ENCODE measurements around the gene TNFRSF25.
A peak's percentile ranks its signal among the peaks of the same experiment; 100 is the strongest.

TNFRSF25 gene

GRCh38 chr1:6420454-6421042 lies 45.4 kb downstream of the TNFRSF25 start:
- ATAC-seq (replicated peaks) (no peak), DNase-seq (no peak)
- Mint-ChIP-seq H3K36me3 (ENCODE audit: insufficient read depth) (peaks cover 10% of the 10 kb centered on the region), H3K4me3 (peak overlapping the region; percentile 37 to 73), H3K4me1 (ENCODE audit: low read depth in 2 of 2) (peaks cover 10 to 15% of the 10 kb centered on the region in 2 donors), H3K27ac (no peak overlapping the region), H3K9me3 (no peaks in the 10 kb centered on the region), H3K27me3 (peaks cover 54 to 86% of the 10 kb centered on the region in 2 donors)

GRCh38 chr1:6419804-6420453 lies 46.0 kb downstream of the TNFRSF25 start, which contains the start of gene HES2:
TSS of gene HES2 (minus strand) at chr1:6419919. CDS start at chr1:6419820, 99 bp downstream.
- peaks cover 57 to 88% of the 10 kb centered on the region in 2 donors for H3K27me3 Mint-ChIP-seq
- H3K36me3 Mint-ChIP-seq (ENCODE audit: insufficient read depth), result peaks cover 6% of the 10 kb centered on the region
- DNase-seq (no peak), ATAC-seq (replicated peaks) (peak; percentile 7)
- H3K4me1 Mint-ChIP-seq (ENCODE audit: low read depth in 2 of 2), result peaks cover 10 to 15% of the 10 kb centered on the region in 2 donors
- H3K4me3 Mint-ChIP-seq, result peak within 1 kb of the TSS; percentile 55 to 73
- no peaks in the 10 kb centered on the region for H3K9me3 Mint-ChIP-seq
- H3K27ac Mint-ChIP-seq, result no peak within 1 kb of the TSS

GRCh38 chr1:6419397-6419803 lies 46.6 kb downstream of the TNFRSF25 start:
- Mint-ChIP-seq H3K27me3 (peaks cover 61 to 92% of the 10 kb centered on the region in 2 donors), H3K27ac (no peak overlapping the region), H3K4me1 (ENCODE audit: low read depth in 2 of 2) (peaks cover 10 to 17% of the 10 kb centered on the region in 2 donors), H3K9me3 (no peaks in the 10 kb centered on the region), H3K4me3 (peak overlapping the region in 1 of 2 donors; percentile 73), H3K36me3 (ENCODE audit: insufficient read depth) (peaks cover 6% of the 10 kb centered on the region)
- peak; percentile 3 for ATAC-seq (replicated peaks)
- no peak for DNase-seq

- H3K9me3 Mint-ChIP-seq, result no peaks in the 10 kb centered on the region
- H3K36me3 Mint-ChIP-seq (ENCODE audit: insufficient read depth), result peaks cover 3% of the 10 kb centered on the region
- peaks cover 61 to 92% of the 10 kb centered on the region in 2 donors for H3K27me3 Mint-ChIP-seq
- H3K27ac Mint-ChIP-seq, result no peak overlapping the region
- ATAC-seq (replicated peaks) (no peak), DNase-seq (no peak)
- H3K4me1 Mint-ChIP-seq (ENCODE audit: low read depth in 2 of 2), result peaks cover 4 to 14% of the 10 kb centered on the region in 2 donors
- H3K4me3 Mint-ChIP-seq, result peak overlapping the region in 1 of 2 donors; percentile 73
These were observed 47.1 kb downstream of the TNFRSF25 start for GRCh38 chr1:6418668-6419396.

- H3K9me3 Mint-ChIP-seq, result no peaks in the 10 kb centered on the region
These were observed 47.9 kb downstream of the TNFRSF25 start for GRCh38 chr1:6417961-6418667.

GRCh38 chr1:6416906-6417305 lies 49.1 kb downstream of the TNFRSF25 start:
- Mint-ChIP-seq H3K36me3 (ENCODE audit: insufficient read depth) (no peaks in the 10 kb centered on the region), H3K4me1 (ENCODE audit: low read depth in 2 of 2) (peaks cover 4 to 13% of the 10 kb centered on the region in 2 donors), H3K4me3 (no peak overlapping the region), H3K27ac (no peak overlapping the region), H3K9me3 (no peaks in the 10 kb centered on the region), H3K27me3 (peaks cover 63 to 88% of the 10 kb centered on the region in 2 donors)
- no peak for ATAC-seq (replicated peaks)
- DNase-seq, result no peak

More at GRCh38 chr1:6417961-6418667, 47.9 kb downstream of the TNFRSF25 start:
- Mint-ChIP-seq H3K36me3 (ENCODE audit: insufficient read depth) (peaks cover 3% of the 10 kb centered on the region), H3K27ac (no peak overlapping the region), H3K4me1 (ENCODE audit: low read depth in 2 of 2) (peaks cover 4 to 13% of the 10 kb centered on the region in 2 donors), H3K27me3 (peaks cover 65 to 92% of the 10 kb centered on the region in 2 donors), H3K4me3 (peak overlapping the region in 1 of 2 donors; percentile 4)
- ATAC-seq (replicated peaks) (no peak), DNase-seq (no peak)

GRCh38 chr1:6416295-6416656 lies 49.7 kb downstream of the TNFRSF25 start:
- no peaks in the 10 kb centered on the region for H3K36me3 Mint-ChIP-seq (ENCODE audit: insufficient read depth)
- ATAC-seq (replicated peaks) (no peak), DNase-seq (no peak)
- H3K27ac Mint-ChIP-seq, result no peak overlapping the region
- no peaks in the 10 kb centered on the region for H3K9me3 Mint-ChIP-seq
- peaks cover 4 to 13% of the 10 kb centered on the region in 2 donors for H3K4me1 Mint-ChIP-seq (ENCODE audit: low read depth in 2 of 2)
- H3K27me3 Mint-ChIP-seq, result peaks cover 57 to 83% of the 10 kb centered on the region in 2 donors
- H3K4me3 Mint-ChIP-seq, result no peak overlapping the region

GRCh38 chr1:6414881-6415626 lies 50.9 kb downstream of the TNFRSF25 start:
- H3K9me3 Mint-ChIP-seq, result no peaks in the 10 kb centered on the region
- H3K36me3 Mint-ChIP-seq (ENCODE audit: insufficient read depth), result no peaks in the 10 kb centered on the region
- no peak for ATAC-seq (replicated peaks)
- no peak overlapping the region for H3K4me3 Mint-ChIP-seq
- H3K27ac Mint-ChIP-seq, result no peak overlapping the region
- no peak for DNase-seq
- H3K4me1 Mint-ChIP-seq (ENCODE audit: low read depth in 2 of 2), result peaks cover 0 to 9% of the 10 kb centered on the region in 2 donors
- H3K27me3 Mint-ChIP-seq, result peaks cover 56 to 83% of the 10 kb centered on the region in 2 donors

- ATAC-seq (replicated peaks), result peak; percentile 71
- Mint-ChIP-seq H3K27ac (no peak overlapping the region), H3K4me1 (ENCODE audit: low read depth in 2 of 2) (peaks cover 0 to 6% of the 10 kb centered on the region in 2 donors), H3K9me3 (no peaks in the 10 kb centered on the region), H3K36me3 (ENCODE audit: insufficient read depth) (no peaks in the 10 kb centered on the region), H3K27me3 (peaks cover 56 to 79% of the 10 kb centered on the region in 2 donors), H3K4me3 (no peak overlapping the region)
- peak in 1 of 3 experiments; percentile 24 for DNase-seq
These were observed 51.5 kb downstream of the TNFRSF25 start for GRCh38 chr1:6414443-6414844.

GRCh38 chr1:6412896-6413295 lies 53.1 kb downstream of the TNFRSF25 start:
- H3K27me3 Mint-ChIP-seq, result peaks cover 54 to 71% of the 10 kb centered on the region in 2 donors
- H3K36me3 Mint-ChIP-seq (ENCODE audit: insufficient read depth), result peaks cover 4% of the 10 kb centered on the region
- no peak for DNase-seq
- H3K4me3 Mint-ChIP-seq, result no peak overlapping the region
- peaks cover 0 to 5% of the 10 kb centered on the region in 2 donors for H3K4me1 Mint-ChIP-seq (ENCODE audit: low read depth in 2 of 2)
- no peak overlapping the region for H3K27ac Mint-ChIP-seq
- ATAC-seq (replicated peaks), result no peak
- H3K9me3 Mint-ChIP-seq, result no peaks in the 10 kb centered on the region

All from effector memory CD8-positive, alpha-beta T cell (primary cell).